AG10803 (cell line): ENCODE measurements around the gene SKIC8.

Experiments
- DNase-seq: peaks from one replicate; pipeline ENCODE4 v3.0.0; 2010; ENCODE audit warnings: low read depth
- H3K4me3 ChIP-seq: 2 replicates; pipeline ENCODE4 v1.5.1; 2011; ENCODE audit warnings: mild to moderate bottlenecking, low read length, control low read depth
- TF ChIP-seq, protein P1 (sequence below): conservative IDR thresholded peaks from 2 replicates; pipeline ENCODE4 v1.5.1; 2011; ENCODE audit warnings: mild to moderate bottlenecking, low read length, control low read depth, inconsistent platforms

SKIC8 gene

DNA sequence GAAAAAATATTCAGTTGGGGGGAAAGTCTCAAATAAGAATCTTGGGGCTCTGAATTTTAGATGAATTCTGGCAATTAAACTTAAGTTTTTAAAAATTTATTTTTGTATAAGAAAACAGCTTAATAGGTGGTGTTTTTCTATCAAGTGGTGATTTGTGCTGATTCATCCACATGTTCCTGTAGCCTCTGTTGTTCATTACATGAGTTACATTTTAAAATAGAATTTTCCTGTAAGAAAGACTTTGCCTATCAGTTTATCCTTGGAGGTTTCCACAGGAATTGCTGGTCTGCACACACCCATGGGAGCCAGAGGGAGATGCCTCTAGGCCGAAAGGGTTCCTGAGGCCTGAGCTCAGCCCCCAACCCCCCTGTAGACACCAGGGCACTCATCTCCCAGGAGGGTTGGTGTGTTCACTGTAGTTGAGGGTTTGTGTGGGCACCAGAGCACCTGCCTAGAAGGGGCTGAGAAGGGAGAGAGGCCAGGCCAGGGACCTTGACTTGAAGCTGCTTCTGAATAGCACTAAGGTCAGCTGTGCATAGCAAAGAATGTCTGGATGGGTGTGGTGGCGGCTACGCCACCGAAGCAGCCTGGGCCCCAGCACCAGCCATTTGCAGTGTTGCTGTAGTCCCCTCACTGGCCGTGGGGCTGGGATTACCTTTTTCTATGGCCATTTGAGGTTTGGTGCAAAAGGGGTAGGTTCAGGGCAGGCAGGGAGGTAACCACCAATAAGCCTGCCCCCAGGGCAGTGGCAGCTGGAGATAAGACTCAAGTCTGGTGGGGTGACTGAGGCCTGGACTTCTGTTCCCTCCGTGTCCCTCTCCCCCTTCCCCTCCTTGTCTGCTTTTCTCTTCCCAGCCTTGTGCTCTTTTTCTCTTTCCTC, 23.1 kb downstream of the SKIC8 start:
- TF ChIP-seq, protein P1, sequence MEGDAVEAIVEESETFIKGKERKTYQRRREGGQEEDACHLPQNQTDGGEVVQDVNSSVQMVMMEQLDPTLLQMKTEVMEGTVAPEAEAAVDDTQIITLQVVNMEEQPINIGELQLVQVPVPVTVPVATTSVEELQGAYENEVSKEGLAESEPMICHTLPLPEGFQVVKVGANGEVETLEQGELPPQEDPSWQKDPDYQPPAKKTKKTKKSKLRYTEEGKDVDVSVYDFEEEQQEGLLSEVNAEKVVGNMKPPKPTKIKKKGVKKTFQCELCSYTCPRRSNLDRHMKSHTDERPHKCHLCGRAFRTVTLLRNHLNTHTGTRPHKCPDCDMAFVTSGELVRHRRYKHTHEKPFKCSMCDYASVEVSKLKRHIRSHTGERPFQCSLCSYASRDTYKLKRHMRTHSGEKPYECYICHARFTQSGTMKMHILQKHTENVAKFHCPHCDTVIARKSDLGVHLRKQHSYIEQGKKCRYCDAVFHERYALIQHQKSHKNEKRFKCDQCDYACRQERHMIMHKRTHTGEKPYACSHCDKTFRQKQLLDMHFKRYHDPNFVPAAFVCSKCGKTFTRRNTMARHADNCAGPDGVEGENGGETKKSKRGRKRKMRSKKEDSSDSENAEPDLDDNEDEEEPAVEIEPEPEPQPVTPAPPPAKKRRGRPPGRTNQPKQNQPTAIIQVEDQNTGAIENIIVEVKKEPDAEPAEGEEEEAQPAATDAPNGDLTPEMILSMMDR: no peak
- H3K4me3 ChIP-seq: no peak overlapping the region
- DNase-seq: no peak

DNA sequence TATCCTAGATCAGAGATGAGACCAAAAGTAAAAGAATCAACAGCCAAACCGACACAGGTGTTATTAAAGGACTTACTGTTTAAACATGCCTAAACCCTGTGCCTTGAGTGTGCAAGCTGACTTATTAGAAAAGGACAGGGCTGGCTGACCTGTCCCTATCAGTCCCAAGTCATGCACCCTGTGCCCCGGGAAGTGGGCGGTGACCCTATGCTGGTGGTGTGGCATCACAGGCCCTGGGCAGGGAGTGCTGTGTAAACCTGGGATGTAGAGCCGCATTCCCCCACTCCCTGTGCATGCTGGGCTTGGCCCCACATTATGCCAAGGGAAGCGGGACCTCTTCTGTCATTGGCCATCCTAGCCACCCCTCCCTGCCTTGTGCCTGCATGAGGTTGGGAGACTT, 24.4 kb downstream of the SKIC8 start:
- DNase-seq: no peak
- H3K4me3 ChIP-seq: no peak overlapping the region
- TF ChIP-seq, protein P1: no peak

DNA sequence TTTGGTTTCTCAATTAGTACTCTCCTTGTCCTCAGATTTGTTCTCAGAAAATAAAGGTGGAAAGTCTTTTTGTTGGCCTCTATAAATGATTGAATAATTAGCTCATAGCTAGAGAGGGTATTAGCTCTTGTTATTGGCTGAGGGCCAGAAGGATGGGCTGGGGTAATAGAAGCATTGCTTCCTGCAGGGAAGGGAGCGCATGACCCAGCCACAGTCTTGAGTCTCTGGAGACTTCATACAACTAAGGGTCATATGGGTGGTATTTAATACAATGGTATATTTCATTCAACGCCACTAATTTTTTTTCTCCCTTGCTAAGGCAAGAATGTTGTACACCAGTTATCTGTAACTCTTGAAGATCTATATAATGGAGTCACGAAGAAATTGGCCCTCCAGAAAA, 26.6 kb downstream of the SKIC8 start:
- H3K4me3 ChIP-seq: no peak overlapping the region
- TF ChIP-seq, protein P1: no peak
- no peak for DNase-seq

DNA sequence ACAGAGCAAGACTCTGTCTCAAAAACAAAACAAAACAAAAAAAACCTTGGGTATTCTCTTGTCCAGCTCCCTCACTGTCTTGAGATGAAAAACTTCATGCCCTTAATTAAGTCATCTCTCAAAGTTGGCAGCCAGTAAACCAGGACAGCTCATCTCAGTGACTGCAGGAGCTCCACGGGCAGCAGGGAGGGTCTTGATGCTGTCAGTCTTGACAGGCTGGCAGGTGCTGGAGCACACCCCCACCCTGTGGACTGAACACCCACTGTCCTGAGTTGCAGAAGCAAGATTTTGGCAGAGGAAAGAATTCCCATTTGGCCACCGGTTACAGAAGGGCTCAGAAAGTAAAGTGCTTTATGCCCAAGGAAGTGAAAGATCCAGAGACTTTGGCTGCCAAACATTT, 27.1 kb downstream of the SKIC8 start:
- TF ChIP-seq, protein P1: no peak
- no peak overlapping the region for H3K4me3 ChIP-seq
- no peak for DNase-seq

DNA sequence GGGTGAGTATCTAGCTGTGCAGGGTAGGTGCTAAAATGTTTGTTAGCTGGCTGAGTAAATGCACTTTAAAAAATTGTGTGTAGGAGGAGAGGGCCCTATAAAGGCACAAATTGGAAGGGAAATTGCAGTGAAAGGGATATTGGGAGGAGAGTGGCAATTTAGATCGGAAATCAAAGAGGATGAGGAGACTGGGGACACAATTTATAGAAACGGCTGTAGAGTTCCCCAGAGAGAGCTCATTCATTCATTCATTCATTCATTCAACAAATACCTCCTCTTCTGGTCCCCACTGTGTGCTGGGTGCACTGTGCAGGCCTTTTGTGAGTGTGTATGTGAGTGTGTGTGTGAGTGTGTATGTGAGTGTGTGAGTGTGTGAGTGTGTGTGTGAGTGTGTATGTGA, 32.6 kb downstream of the SKIC8 start:
- H3K4me3 ChIP-seq: no peak overlapping the region
- TF ChIP-seq, protein P1: no peak

DNA sequence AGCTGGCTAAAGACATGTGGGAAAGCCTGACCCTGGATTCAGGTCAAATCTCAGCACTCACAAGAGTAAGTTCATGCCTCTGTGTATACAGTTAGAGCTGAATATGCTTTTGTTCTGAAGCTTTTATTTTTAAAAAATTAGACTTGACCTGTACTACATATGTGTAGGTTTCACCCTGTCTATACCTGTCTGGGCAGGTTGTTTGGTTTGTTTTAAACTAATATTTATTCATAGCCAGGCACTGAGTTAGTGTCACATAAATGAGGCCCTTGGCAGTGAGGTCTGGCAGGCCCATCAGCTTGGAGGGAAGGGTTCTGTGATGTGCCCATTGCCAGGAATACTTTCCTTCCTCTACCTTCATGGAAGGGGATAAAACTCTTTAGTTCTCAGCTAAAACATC, 33.2 kb downstream of the SKIC8 start:
- no peak overlapping the region for H3K4me3 ChIP-seq
- TF ChIP-seq, protein P1: no peak
- DNase-seq: no peak

More for the DNA sequence above, 32.6 kb downstream of the SKIC8 start:
- DNase-seq: no peak

DNA sequence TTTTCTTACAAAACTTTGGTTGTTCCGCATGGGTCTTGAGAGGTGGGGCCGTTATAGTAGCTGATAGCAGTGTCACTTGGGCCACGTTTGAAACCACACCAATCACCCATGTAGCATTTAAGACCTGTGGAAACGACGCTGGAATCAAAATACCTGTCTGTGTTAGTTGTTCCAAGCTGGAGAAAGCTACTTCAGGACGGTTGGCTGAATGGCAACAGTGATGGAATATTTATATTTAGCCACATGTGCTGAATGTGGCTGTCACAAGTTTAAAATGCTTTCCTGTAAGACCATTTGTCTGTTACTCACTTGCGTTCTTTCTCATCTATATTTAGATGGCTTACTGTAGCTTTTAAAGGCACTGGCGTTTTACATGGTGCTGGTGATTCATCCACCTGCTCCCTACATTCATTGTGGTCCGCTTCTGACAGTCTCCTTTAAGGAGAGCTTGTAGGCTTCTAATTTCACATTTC, 33.6 kb downstream of the SKIC8 start:
- TF ChIP-seq, protein P1: no peak
- no peak overlapping the region for H3K4me3 ChIP-seq
- DNase-seq: peak; percentile 13
